HG02763 (cell line): Measurements from ENCODE around the gene ERN2.
"Not testable (repeated sequence)": the region's sequence is repeated elsewhere in the genome, so short reads cannot be mapped to it uniquely, and the experiment has no call there.

ENCODE experiments used
- ATAC-seq: cut with Tn5 transposase; IDR thresholded peaks from one replicate; pipeline ENCODE4 v1.9.1; 2021; ENCODE audit warnings: mild to moderate bottlenecking, moderate library complexity; ENCODE audit not compliant: unreplicated experiment

Gene ERN2

DNA sequence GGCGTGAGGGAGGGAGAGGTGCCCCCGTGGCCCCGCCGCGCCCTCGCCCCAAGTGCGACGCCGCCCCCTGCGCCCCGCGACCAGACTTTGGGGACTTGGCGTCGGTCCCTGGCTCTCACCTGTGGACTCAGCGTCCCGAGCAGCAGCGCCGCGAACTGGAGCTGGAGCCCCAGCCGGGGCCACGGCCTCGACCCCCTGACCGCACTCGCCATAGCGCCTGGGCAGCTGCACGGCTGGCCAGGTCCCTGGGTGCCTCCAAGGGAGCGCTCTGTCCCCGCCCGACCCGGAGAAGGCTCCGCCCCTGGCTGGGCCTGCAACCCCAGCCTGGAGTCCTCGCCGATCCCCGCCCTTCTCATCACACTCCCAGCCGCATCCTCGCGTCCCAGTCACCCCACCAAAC lies at the start of gene ERN2:
ERN2 (minus strand) TSS at position 247 of the 400 bp plus-strand sequence; CDS start at position 212, 35 bp downstream.
- ATAC-seq, result no peak

- no peak for ATAC-seq
Observed at GRCh38 chr16:23757937-23758619, 45.1 kb upstream of the ERN2 start.

DNA sequence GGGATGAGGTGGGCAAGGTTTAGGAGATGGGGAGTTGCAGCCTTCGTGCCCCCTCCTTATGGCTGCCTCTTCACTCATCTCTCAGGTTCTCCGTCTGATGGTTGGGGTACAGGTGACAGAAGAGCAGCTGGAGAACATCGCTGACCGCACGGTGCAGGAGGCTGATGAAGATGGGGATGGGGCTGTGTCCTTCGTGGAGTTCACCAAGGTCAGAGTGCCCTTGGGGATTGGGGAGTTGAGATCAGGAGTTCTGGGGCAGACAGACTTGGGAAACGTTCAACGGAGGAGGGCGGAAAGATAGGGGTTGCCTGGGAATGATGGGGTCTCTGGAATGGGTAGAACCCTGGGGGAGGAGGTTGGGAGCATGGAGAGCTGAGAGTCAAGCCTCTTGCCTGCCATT lies 44.1 kb upstream of the ERN2 start:
- no peak for ATAC-seq

DNA sequence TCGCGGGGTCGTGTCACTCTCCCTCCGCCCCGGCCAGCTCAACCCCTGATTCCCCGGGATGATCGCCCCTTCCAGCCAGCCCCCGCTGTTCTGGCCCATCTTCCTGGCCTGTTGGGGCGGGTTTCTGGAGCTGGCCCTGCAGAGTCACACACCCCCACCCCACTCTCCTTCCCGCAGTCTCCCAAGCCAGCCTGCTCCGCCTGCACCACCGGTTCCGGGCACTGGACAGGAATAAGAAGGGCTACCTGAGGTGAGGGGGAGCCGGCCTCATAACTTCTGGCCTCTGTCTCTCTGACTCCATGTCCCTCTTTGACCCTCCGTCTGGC lies 42.4 kb upstream of the ERN2 start:
- ATAC-seq, result no peak

- no peak for ATAC-seq
Observed at GRCh38 chr16:23754594-23755483, 41.8 kb upstream of the ERN2 start, which contains the start of gene CHP2. CHP2 (plus strand) TSS chr16:23755026; CDS start chr16:23755050, 24 bp downstream.

- ATAC-seq, result no peak
Observed at GRCh38 chr16:23753908-23754593, 41.0 kb upstream of the ERN2 start.

GRCh38 chr16:23751053-23751452 lies 38.0 kb upstream of the ERN2 start:
- ATAC-seq, result not testable (repeated sequence)

DNA sequence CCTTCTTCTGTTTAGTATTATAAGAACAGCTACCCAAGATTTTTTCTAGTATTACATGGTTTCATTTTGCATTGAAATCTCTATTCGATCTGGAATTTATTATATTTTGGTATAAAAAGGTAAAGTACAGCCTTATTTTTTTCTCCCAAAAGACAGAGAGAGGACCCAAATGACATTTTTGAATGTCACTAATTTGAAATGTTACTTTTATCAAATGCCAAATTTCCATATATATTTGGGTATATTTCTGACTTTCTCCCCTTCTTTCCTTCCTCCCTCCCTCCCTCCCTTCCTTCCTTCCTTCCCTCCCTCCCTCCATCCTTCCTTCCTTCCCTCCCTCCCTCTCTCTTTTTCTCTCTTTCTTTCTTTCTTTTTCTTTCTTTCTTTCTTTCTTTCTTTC lies 35.6 kb upstream of the ERN2 start:
- no peak for ATAC-seq

DNA sequence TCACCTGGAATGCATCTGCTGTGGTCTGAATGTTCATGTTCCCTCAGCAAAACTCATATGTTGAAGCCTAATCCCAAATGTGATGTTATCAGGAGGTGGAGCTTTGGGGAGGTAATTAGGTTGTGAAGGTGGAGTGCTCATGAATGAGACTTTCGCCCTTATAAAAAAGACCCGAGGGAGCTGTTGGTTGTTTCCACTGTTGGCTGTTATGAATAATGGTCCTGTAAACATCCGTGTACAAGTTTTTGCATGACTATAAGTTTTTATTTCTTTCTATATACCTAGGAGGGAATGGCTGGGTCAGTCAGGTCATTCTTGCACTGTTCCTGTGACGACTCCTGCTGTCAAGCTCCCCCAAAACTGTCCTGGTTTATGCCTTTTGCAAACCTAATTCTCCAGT lies 32.2 kb upstream of the ERN2 start:
- no peak for ATAC-seq

- no peak for ATAC-seq
Observed at GRCh38 chr16:23742766-23743165, 29.7 kb upstream of the ERN2 start.

DNA sequence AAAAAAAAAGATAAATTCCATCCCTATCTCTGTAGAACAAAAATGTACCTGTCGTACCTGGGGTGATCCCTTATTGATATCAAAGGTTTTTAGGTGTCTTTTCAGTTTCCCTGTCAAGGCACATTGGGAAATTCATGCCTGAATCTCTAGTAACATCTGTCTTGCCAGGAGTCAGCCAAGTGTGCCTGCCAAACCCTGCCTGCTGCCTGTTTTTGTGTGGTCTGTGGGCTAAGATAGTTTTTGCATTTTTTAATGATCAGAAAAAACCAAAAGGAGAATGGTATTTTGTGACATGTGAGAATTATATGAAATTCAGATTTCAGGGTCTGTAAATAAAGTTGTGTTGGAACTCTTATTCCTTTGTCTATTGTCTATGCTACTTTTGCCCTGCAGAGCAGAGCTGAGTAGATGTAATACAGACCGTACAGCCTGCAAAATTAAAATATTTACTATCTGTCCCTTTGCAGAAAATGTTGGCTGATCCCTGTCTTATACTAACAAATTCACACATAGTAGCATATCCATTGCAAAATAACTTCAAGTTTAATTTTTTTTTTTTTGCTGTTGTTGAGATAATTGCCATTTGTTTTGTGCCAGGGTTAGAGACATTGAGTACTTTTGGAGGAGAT lies 28.8 kb upstream of the ERN2 start:
- no peak for ATAC-seq

GRCh38 chr16:23739516-23739915 lies 26.5 kb upstream of the ERN2 start:
- ATAC-seq, result no peak

DNA sequence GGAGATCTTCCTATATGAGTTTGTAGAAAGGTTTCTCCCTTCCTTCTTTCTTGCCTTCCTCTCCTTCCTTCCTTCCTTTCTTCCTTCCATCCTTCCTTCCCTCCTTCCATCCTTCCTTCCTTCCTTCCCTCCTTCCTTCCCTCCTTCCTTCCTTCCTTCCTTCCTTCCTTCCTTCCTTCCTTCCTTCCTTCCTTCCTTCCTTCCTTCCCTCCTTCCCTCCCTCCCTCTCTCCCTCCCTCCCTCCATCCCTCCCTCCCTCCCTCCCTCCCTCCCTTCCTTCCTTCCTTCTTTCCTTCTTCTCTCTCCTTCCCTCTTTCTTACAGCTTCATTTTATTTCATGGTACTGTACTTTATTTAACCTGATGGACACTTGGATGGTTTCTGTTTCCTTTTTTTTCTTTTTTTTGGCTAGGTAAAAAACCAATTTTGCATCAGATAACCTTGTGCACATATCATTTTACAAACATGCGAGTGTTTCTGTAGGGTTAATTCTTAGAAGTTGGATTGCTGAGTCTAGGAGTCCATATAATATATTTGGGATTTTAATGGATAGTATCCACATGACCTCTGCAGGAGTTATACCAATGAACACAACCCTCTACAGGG lies 24.5 kb upstream of the ERN2 start:
- ATAC-seq, result not testable (repeated sequence)

- no peak for ATAC-seq
Observed at GRCh38 chr16:23734176-23734893, 21.3 kb upstream of the ERN2 start.

GRCh38 chr16:23729503-23730424 lies 16.7 kb upstream of the ERN2 start:
- no peak for ATAC-seq

- no peak for ATAC-seq
Observed at GRCh38 chr16:23728112-23728477, 15.1 kb upstream of the ERN2 start.

- ATAC-seq, result no peak
Observed at GRCh38 chr16:23726710-23727109, 13.7 kb upstream of the ERN2 start.

DNA sequence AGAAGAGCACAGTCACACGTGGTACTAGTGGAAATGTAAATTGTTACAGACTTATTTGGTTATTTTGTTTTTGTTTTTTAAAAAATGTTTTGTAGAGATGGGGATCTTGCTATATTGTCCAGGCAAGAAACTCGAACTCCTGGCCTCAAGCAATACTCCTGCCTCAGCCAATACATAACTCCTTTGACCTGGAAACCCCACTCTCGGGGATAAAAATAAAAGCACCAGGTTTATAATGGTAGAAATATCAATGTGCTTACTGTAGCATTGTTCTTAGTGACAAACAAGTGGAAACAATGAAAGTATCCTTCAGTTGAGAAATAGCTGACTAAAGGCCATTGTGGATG lies 11.7 kb upstream of the ERN2 start:
- no peak for ATAC-seq

- no peak for ATAC-seq
Observed at GRCh38 chr16:23724096-23724784, 11.2 kb upstream of the ERN2 start.
